Endothelial cell of umbilical vein (primary cell): ENCODE results near the gene RBP5. TPM values are rescaled to one million over a fixed set of nuclear protein-coding genes. Genes with fewer than 3 reads are reported as not detected.
A peak's percentile ranks its signal among the peaks of the same experiment; 100 is the strongest.

Source experiments
- BruUV-seq: library from RNA; stranded (reverse); fragments of 400-500 nt; replicated peaks from 2 replicates; lab custom pipeline; 2021; lab: Mats Ljungman, UMichigan
- CTCF ChIA-PET: fragments of 300-600, 350-600 bp; sonication (Branson Sonifier 250); formaldehyde crosslinking; loops from one replicate; lab custom pipeline; 2021; ENCODE audit warnings: antibody characterized with exemption, inconsistent platforms; lab: Charles Lee
- POLR2A ChIA-PET: fragments of 300-600, 350-600 bp; sonication (Branson Sonifier 250); formaldehyde crosslinking; loops from one replicate; lab custom pipeline; 2021; ENCODE audit warnings: antibody characterized with exemption, inconsistent platforms; lab: Charles Lee
- DNase-seq: peaks from one replicate; pipeline ENCODE4 v3.0.0-alpha.2; 2011; ENCODE audit warnings: low read depth, low spot score
- FAIRE-seq: peaks from 2 replicates; lab custom pipeline; 2011; peaks lifted over from hg19 to GRCh38; lab: Jason Lieb, UNC
- H2AFZ ChIP-seq: 2 replicates; pipeline ENCODE4 v1.6.0; 2012; ENCODE audit warnings: low read depth, low read length, control low read depth, inconsistent platforms
- H3K27ac ChIP-seq: 2 replicates; pipeline ENCODE4 v1.5.1; 2011; ENCODE audit warnings: low read depth, mild to moderate bottlenecking, control low read depth, low read length, moderate library complexity; ENCODE audit not compliant: insufficient read depth
- H3K27me3 ChIP-seq, 2 experiments: 2 replicates each; pipeline versions ENCODE4 v1.6.0 to v1.6.1; 2011; ENCODE audit warnings: low read length in 2 of 2, mixed read lengths in 1 of 2; ENCODE audit not compliant: control insufficient read depth in 2 of 2, insufficient read depth in 2 of 2
- H3K36me3 ChIP-seq, 2 experiments: 2 replicates in 1 of 2; 3 replicates in 1 of 2; pipeline ENCODE4 v1.5.1; 2011; ENCODE audit warnings: low read length in 2 of 2, mild to moderate bottlenecking in 1 of 2, moderate library complexity in 1 of 2; ENCODE audit not compliant: control insufficient read depth in 2 of 2, insufficient read depth in 2 of 2; ENCODE audit errors: extremely low read depth in 1 of 2
- H3K4me1 ChIP-seq: 3 replicates; pipeline ENCODE4 v1.5.1; 2011; ENCODE audit warnings: mild to moderate bottlenecking, low read length; ENCODE audit not compliant: control insufficient read depth, insufficient read depth; ENCODE audit errors: extremely low read depth
- H3K4me2 ChIP-seq: 2 replicates; pipeline ENCODE4 v1.6.1; 2011; ENCODE audit warnings: low read length, control low read depth, mixed read lengths; ENCODE audit not compliant: insufficient read depth
- H3K4me3 ChIP-seq, 3 experiments: fragments of 200-600 bp in 1 of 3; sonication (generic), shearing (Covaris generic) in 1 of 3; replicated peaks in 1 of 3; 2 replicates each; pipeline ENCODE4 v1.5.1; 2011 to 2016; ENCODE audit warnings: control low read depth in 3 of 3, low read length in 3 of 3, mild to moderate bottlenecking in 2 of 3, inconsistent platforms in 1 of 3, low read depth in 1 of 3, moderate library complexity in 1 of 3; ENCODE audit not compliant: insufficient read depth in 1 of 3
- H3K79me2 ChIP-seq: 2 replicates; pipeline ENCODE4 v1.6.0; 2012; ENCODE audit warnings: low read length, inconsistent platforms; ENCODE audit not compliant: control insufficient read depth, insufficient read depth
- H3K9ac ChIP-seq: replicated peaks from 2 replicates; pipeline ENCODE3; 2011; ENCODE audit warnings: low read length, control low read depth; ENCODE audit not compliant: insufficient read depth; ENCODE audit errors: extremely low read depth
- H3K9me1 ChIP-seq: replicated peaks from 3 replicates; pipeline ENCODE4 v1.6.0; 2011; ENCODE audit warnings: mild to moderate bottlenecking, low read length; ENCODE audit not compliant: control insufficient read depth, insufficient read depth; ENCODE audit errors: extremely low read depth
- H3K9me3 ChIP-seq: replicated peaks from 2 replicates; pipeline ENCODE4 v1.5.1; 2012; ENCODE audit warnings: low read length, inconsistent platforms; ENCODE audit not compliant: control insufficient read depth, insufficient read depth
- H4K20me1 ChIP-seq: replicated peaks from 2 replicates; pipeline ENCODE3; 2011; ENCODE audit warnings: mild to moderate bottlenecking, low read length; ENCODE audit not compliant: control insufficient read depth, insufficient read depth; ENCODE audit errors: extremely low read depth
- CTCF ChIP-seq, 2 donors: IDR thresholded peaks; 1 replicate in 1 of 2; 2 replicates in 1 of 2; pipeline ENCODE4 v1.5.1; 2011; ENCODE audit warnings: low read length in 2 of 2, mild to moderate bottlenecking in 2 of 2, moderate library complexity in 2 of 2, control low read depth in 1 of 2, inconsistent platforms in 1 of 2, low read depth in 1 of 2; ENCODE audit not compliant: insufficient read depth in 1 of 2; ENCODE audit errors: extremely low read depth in 1 of 2
- EZH2 ChIP-seq: IDR thresholded peaks from 2 replicates; pipeline ENCODE4 v1.6.1; 2012; ENCODE audit warnings: borderline replicate concordance, low read depth, mild to moderate bottlenecking, moderate library complexity, low read length, inconsistent platforms; ENCODE audit not compliant: severe bottlenecking
- FOS ChIP-seq: IDR thresholded peaks from 2 replicates; pipeline ENCODE4 v1.6.1; 2011; ENCODE audit warnings: mild to moderate bottlenecking, low read length, moderate library complexity, borderline replicate concordance; ENCODE audit not compliant: insufficient read depth
- GATA2 ChIP-seq: IDR thresholded peaks from 2 replicates; pipeline ENCODE4 v1.7.0; 2011; ENCODE audit warnings: low read depth, mild to moderate bottlenecking, moderate library complexity, mixed read lengths, low read length; ENCODE audit not compliant: insufficient read length, insufficient read depth
- JUN ChIP-seq: IDR thresholded peaks from 2 replicates; pipeline ENCODE4 v1.6.1; 2011; ENCODE audit warnings: borderline replicate concordance, low read depth; ENCODE audit not compliant: insufficient read length, insufficient read depth
- MAX ChIP-seq: IDR thresholded peaks from 2 replicates; pipeline ENCODE4 v1.6.1; 2011; ENCODE audit not compliant: insufficient read depth, insufficient read length
- MYC ChIP-seq: IDR thresholded peaks from one replicate; pipeline ENCODE4 v1.6.1; 2011; ENCODE audit warnings: mild to moderate bottlenecking, low read depth, low read length
- POLR2A ChIP-seq: IDR thresholded peaks from 2 replicates; pipeline ENCODE4 v1.6.1; 2012; ENCODE audit warnings: low read depth, mild to moderate bottlenecking, control low read depth, low read length
- POLR2AphosphoS5 ChIP-seq: IDR thresholded peaks from 2 replicates; pipeline ENCODE4 v1.6.1; 2012; ENCODE audit warnings: low read depth, mild to moderate bottlenecking, control low read depth, low read length, moderate library complexity; ENCODE audit not compliant: insufficient read depth
- dilution Hi-C: fragments of 300-500 bp; cut with MboI; formaldehyde crosslinking; loops from one replicate; pipeline ENCODE4 v1.15.0; 2019; ENCODE audit warnings: low sequenced_read_pairs; ENCODE audit not compliant: extremely low pct_ligation_motif_present
- intact Hi-C: fragments of 100-400 bp; cut with micrococcal nuclease; formaldehyde crosslinking; loops from one replicate; pipeline ENCODE4 v1.10.0; 2022
- polyA plus RNA-seq, 4 experiments: library from polyadenylated mRNA; depleted of rRNA in 3 of 4; stranded (reverse) in 3 of 4; unstranded in 1 of 4; fragments of >200 nt; gene quantifications; 2 replicates each; pipeline versions ENCODE4 v1.2.1 to v1.2.3, GENCODE V29; 2011 to 2012; ENCODE audit warnings: missing spikeins in 1 of 4
- total RNA-seq: library from RNA; stranded (reverse); gene quantifications from 2 replicates; pipeline ENCODE4 v1.2.3, GENCODE V29; 2021

Gene RBP5
- total and polyA plus RNA-seq, 2 donors (not counting 3 experiments of a cell fraction or from before 2014, with no cell fraction given): 0.12 TPM; not detected in 1

- no TSS peak for BruUV-seq
- ChIA-PET POLR2A (no interaction called here), CTCF (no interaction called here)
- Histone ChIP-seq H3K9me3 (no peaks in the 10 kb centered on the region), H3K79me2 (no peaks in the 10 kb centered on the region), H3K9ac (no peak overlapping the region), H3K27ac (no peak overlapping the region), H3K9me1 (no peaks in the 10 kb centered on the region), H3K4me1 (peaks cover 2% of the 10 kb centered on the region), H4K20me1 (no peaks in the 10 kb centered on the region), H3K4me2 (no peak overlapping the region), H3K27me3 (no peaks in the 10 kb centered on the region), H3K36me3 (no peaks in the 10 kb centered on the region), H2AFZ (no peak overlapping the region), H3K4me3 (no peak overlapping the region)
- TF ChIP-seq POLR2AphosphoS5: no peak
- dilution Hi-C loops: no loop called here
- intact Hi-C loops: no loop called here
- DNase-seq (no peak), FAIRE-seq (no peak)
These were observed 11.0 kb downstream of the RBP5 start for GRCh38 chr12:7117670-7118069.

- Histone ChIP-seq H3K4me1 (no peaks in the 10 kb centered on the region), H3K9me1 (no peaks in the 10 kb centered on the region), H3K9me3 (no peaks in the 10 kb centered on the region), H3K4me3 (no peak overlapping the region), H3K4me2 (no peak overlapping the region), H3K79me2 (no peaks in the 10 kb centered on the region), H2AFZ (no peak overlapping the region), H3K27me3 (no peaks in the 10 kb centered on the region), H3K36me3 (no peaks in the 10 kb centered on the region), H3K9ac (no peak overlapping the region), H3K27ac (no peak overlapping the region), H4K20me1 (no peaks in the 10 kb centered on the region)
- TF ChIP-seq EZH2 (no peak), POLR2A (no peak), CTCF (IDR thresholded peaks at IDR 0.05; ENCODE audit: extremely low read depth in 1 of 2, insufficient read depth in 1 of 2, low read depth in 1 of 2, low read length in 2 of 2) (no peak), GATA2 (no peak), JUN (no peak), POLR2AphosphoS5 (no peak), MYC (no peak), MAX (no peak), FOS (no peak)
- CTCF ChIA-PET: no interaction called here
- no TSS peak for BruUV-seq
- dilution Hi-C loops (no loop called here), intact Hi-C loops (no loop called here)
- FAIRE-seq (peak; percentile 43), DNase-seq (no peak)
- POLR2A ChIA-PET: no interaction called here
These were observed 11.8 kb downstream of the RBP5 start for GRCh38 chr12:7116916-7117315.
